Lower leg skin (tissue), 4 donors: ENCODE results near the gene HPD. TPM values are rescaled to one million over a fixed set of nuclear protein-coding genes. Genes with fewer than 3 reads are reported as not detected.
A peak's percentile ranks its signal among the peaks of the same experiment; 100 is the strongest.

ENCODE experiments used
- DNase-seq, 2 donors: peaks; one replicate each; pipeline ENCODE4 v3.0.0-alpha.2; 2019; ENCODE audit warnings: low spot score in 2 of 2
- H3K4me3 ChIP-seq: fragments of 200-600 bp; sonication (generic); 2 replicates; pipeline ENCODE4 v1.5.1; 2017; ENCODE audit warnings: mild to moderate bottlenecking, low read depth; ENCODE audit not compliant: poor library complexity, severe bottlenecking
- POLR2A ChIP-seq, 2 donors: fragments of 450-650 bp; IDR thresholded peaks; one replicate each; pipeline ENCODE4 v1.6.1; 2016 to 2017; ENCODE audit warnings: antibody characterized with exemption in 2 of 2, mild to moderate bottlenecking in 1 of 2, moderate library complexity in 1 of 2
- WGBS, 2 donors: methylation state at CpG; one replicate each; pipeline ENCODE4 v1.1.5; 2018; 5-methylcytosine and 5-hydroxymethylcytosine counted together
- intact Hi-C: fragments of 100-400 bp; cut with DNase I; formaldehyde crosslinking; loops from one replicate; pipeline ENCODE4 v1.15.0; 2023; ENCODE audit warnings: low total_unique reads
- total RNA-seq, 4 donors: library from RNA; depleted of rRNA; stranded (reverse); fragments of >200 nt; gene quantifications; one replicate each; pipeline ENCODE4 v1.1.0, GENCODE V29; 2016
- TF ChIP-seq, protein P1 (sequence below), 3 donors: fragments of 450-650 bp; IDR thresholded peaks; one replicate each; pipeline ENCODE4 v1.5.1; 2016; ENCODE audit warnings: antibody characterized with exemption in 3 of 3, mild to moderate bottlenecking in 3 of 3, moderate library complexity in 2 of 3

HPD gene
- total RNA-seq, 4 donors from 2014 or later, result not detected

DNA sequence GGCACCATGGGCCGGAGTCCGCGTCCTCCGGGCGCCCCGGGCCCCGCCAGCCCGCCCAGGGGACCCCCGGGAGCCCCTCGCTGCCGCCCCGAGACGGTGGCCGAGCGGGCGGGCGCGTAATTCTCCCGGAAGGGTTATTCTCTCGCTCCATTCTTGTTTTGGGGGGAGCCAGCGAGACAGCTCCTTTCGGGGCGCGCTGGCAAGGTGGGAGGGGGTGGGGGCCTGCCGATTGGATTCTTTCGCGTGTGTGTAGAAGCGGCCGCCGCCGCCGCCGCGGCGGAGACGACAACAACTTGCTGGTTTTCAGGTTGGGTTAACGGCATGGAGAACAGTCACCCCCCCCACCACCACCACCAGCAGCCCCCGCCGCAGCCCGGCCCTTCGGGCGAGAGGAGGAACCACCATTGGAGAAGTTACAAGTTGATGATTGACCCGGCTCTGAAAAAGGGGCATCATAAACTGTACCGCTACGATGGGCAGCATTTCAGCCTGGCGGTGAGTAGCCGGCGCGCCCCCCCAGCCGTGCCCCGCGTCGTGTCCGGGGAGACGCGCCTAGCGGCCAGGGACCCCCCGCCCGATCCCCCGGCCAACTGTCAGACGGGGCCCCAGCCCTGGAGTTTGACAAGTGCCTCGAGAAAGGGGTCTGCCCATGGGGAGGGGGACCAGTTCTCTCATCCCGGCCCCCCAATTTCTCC lies 54.1 kb downstream of the HPD start:
- 0% methylated on average over 25 to 40 of the region's 63 CpGs for WGBS, 2 donors

DNA sequence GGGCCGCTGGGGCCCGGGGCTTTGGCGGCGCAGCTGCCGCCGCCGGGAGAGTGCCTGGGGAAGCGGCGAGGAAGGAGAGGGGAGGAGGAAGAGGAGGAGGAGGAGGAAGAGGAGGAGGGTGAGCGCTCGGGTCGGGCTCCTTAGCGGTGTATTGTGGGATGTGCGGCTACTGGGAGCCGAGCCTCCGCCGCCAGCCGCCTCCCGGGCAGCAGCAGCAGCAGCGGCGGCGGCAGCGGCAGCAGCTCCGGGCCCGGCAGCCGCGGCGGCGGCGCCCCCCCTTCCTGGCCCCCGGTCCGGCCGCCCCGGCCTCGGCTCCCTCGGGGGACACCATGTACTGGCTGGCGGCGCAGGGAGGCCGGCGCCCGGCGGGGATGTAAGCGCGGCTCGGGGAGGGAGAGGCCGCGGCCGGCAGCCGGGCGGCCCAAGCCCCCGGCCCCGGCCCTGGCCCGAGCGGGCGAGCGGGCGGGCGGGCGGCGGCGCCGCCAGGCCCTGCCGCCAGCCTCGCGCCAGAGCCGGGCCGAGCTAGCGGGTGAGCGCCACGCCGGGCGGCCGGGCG lies 54.7 kb downstream of the HPD start, which contains the start of gene SETD1B:
SETD1B (plus strand) TSS at position 149 of the 556 bp plus-strand sequence. CDS start 729 bp downstream, outside the sequence.
- WGBS, 2 donors, result 0% methylated on average over 31 to 32 of the region's 74 CpGs
- intact Hi-C loops, result no loop called here
- DNase-seq, result peak in 1 of 2 donors; percentile 90
- TF ChIP-seq, protein P1, sequence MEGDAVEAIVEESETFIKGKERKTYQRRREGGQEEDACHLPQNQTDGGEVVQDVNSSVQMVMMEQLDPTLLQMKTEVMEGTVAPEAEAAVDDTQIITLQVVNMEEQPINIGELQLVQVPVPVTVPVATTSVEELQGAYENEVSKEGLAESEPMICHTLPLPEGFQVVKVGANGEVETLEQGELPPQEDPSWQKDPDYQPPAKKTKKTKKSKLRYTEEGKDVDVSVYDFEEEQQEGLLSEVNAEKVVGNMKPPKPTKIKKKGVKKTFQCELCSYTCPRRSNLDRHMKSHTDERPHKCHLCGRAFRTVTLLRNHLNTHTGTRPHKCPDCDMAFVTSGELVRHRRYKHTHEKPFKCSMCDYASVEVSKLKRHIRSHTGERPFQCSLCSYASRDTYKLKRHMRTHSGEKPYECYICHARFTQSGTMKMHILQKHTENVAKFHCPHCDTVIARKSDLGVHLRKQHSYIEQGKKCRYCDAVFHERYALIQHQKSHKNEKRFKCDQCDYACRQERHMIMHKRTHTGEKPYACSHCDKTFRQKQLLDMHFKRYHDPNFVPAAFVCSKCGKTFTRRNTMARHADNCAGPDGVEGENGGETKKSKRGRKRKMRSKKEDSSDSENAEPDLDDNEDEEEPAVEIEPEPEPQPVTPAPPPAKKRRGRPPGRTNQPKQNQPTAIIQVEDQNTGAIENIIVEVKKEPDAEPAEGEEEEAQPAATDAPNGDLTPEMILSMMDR (IDR thresholded peaks at IDR 0.05), result no peak
- TF ChIP-seq POLR2A (IDR thresholded peaks at IDR 0.05), result no peak
- peak within 1 kb of the TSS; percentile 52 for H3K4me3 ChIP-seq

More for the DNA sequence above, 54.1 kb downstream of the HPD start:
- DNase-seq, result peak in 1 of 2 donors; percentile 88
- TF ChIP-seq POLR2A (IDR thresholded peaks at IDR 0.05), result no peak
- intact Hi-C loops, result no loop called here
- peak overlapping the region; percentile 52 for H3K4me3 ChIP-seq

DNA sequence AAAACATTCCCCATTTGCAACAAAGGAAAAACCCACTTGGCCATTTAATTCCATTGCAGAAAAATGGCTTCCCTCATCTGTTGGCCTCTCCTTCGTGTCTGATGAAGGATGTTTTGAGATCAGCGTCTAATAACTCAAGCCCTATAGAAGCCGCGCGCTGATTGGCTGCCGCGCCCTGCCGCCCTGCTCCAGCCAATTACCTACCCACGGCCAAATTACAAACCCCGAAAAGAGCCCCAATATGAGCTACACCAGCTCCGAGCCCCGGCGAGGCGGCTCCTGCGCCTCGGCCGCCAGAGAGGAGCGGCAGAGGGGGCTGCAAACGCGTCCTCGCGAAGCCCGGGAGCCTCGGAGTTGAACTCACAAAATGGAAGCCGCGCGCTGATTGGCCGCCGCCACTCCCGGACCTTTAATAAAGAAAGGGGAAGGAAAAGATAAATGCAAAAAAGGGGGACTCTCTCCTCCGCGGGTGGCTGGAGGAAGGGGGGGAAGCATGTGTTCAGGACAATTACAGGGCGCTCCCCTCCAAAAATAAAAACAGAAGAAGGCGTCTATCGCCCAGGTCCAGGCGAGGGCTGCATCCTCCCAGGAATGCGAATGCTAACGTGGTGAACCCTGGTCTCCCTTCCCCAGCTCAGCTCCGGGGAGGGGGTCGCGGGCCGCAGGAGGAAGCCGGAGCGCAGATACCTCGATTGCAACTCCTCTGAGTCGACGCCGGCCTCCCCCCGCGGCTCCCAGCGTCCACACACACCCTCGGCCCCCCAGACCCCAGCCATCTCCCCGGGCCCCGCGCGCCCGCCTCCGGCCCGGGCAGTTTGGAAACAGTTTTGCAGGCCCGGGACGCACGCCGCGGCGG lies 55.6 kb downstream of the HPD start:
- TF ChIP-seq POLR2A (IDR thresholded peaks at IDR 0.05), result peak in 1 of 2 donors; percentile 90
- TF ChIP-seq, protein P1 (IDR thresholded peaks at IDR 0.05), result no peak
- 0% methylated on average over 40 to 50 of the region's 65 CpGs for WGBS, 2 donors
- peak; percentile 92 to 98 for DNase-seq
- H3K4me3 ChIP-seq, result peak overlapping the region; percentile 52
- intact Hi-C loops, result no loop called here

DNA sequence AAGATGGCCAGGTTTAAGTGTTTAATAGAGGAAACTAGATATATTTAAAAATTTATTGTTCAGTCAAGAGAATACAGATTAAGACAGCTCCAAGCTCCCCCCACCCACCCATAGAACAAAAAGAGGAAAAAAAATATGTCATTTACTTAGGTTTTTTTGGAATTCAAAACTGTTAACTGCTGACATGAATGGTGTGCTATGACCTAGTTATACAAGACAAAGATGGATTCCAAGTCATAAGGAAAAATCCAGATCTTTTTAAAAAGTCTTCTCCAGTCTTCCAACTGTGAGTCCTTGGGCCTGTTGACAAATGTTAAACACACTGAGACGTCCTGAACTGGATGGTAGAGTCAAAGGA lies 56.2 kb downstream of the HPD start:
- intact Hi-C loops, result no loop called here
- H3K4me3 ChIP-seq, result peak overlapping the region; percentile 52
- 0% methylated on average over 1 of the region's 1 CpG for WGBS, 2 donors
- DNase-seq, result no peak
- no peak for TF ChIP-seq POLR2A (IDR thresholded peaks at IDR 0.05)
- TF ChIP-seq, protein P1 (IDR thresholded peaks at IDR 0.05), result no peak

DNA sequence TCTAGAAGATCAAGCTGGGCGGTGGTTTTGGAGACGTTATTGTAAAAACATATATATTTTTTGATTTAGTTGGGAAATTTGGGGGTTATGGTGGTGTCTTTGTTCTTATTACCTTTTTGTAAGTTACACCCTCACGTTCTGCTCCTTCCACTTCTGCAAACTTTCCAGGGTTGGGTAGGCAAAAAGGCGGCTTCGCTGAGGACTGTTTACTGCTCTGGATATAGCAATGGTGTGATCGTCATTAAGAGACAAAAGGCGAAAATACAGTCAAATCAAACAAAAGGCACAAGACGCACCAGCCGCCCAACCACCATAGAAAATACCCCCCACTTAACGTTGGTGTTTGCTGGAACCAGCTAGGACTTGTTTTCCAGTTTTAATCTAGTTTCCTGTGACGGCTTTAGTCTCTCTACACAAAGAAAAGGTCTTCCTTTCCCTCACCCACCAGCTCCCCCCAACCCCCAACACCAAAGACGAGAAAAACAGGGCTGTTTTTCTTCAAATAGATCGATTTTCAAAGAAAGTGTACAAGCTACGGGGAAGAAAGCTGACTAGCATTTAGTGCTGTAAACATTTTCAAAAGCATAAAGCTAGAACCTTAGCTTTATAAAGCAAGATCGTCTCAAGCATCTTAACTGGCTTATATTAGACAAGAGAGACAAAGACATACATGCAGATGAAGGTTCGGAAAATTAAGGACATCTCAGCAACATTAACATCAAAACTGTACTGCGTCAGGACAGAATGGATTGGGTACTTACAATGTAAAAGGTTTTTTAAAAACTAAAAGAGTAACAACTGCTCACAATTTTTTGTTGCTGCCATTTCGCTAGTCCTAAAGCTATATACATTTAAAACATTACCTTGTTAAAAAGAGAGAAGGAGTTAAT lies 56.8 kb downstream of the HPD start:
- TF ChIP-seq, protein P1 (IDR thresholded peaks at IDR 0.05), result no peak
- TF ChIP-seq POLR2A (IDR thresholded peaks at IDR 0.05), result no peak
- no peak for DNase-seq
- intact Hi-C loops, result no loop called here
- WGBS, 2 donors, result 2 to 3% methylated on average over 18 of the region's 18 CpGs
- H3K4me3 ChIP-seq, result peak overlapping the region; percentile 78
